NOMO-1 (cell line): ENCODE results near the gene ACTR3.

Experiments
- DNase-seq, 2 experiments: peaks; one replicate each; lab custom pipeline; 2025; ENCODE audit not compliant: unreplicated experiment in 2 of 2; lab: John Stamatoyannopoulos, UW

The ACTR3 gene

DNA sequence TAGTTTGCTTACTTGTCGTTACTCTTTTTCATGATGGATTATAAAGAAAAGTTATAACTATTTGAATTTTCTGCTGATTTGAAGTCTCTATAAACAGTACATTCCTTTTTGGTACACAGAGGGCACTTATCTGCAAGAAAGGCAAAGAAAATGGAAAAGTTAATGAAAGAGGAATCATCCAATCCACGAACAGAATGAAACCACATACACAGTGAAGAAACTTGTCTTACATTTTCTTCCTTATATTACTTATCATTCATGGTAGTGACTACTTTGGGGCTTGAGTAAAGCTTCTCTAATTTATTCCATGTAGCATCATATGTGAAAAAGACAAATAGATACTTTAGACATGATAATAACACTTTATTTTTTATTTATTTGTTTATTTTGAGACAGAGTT lies 14.8 kb upstream of the ACTR3 start:
- peak in 1 of 2 experiments; percentile 18 for DNase-seq

- DNase-seq: no peak
Observed at GRCh38 chr2:113876503-113877387, 13.1 kb upstream of the ACTR3 start.

DNA sequence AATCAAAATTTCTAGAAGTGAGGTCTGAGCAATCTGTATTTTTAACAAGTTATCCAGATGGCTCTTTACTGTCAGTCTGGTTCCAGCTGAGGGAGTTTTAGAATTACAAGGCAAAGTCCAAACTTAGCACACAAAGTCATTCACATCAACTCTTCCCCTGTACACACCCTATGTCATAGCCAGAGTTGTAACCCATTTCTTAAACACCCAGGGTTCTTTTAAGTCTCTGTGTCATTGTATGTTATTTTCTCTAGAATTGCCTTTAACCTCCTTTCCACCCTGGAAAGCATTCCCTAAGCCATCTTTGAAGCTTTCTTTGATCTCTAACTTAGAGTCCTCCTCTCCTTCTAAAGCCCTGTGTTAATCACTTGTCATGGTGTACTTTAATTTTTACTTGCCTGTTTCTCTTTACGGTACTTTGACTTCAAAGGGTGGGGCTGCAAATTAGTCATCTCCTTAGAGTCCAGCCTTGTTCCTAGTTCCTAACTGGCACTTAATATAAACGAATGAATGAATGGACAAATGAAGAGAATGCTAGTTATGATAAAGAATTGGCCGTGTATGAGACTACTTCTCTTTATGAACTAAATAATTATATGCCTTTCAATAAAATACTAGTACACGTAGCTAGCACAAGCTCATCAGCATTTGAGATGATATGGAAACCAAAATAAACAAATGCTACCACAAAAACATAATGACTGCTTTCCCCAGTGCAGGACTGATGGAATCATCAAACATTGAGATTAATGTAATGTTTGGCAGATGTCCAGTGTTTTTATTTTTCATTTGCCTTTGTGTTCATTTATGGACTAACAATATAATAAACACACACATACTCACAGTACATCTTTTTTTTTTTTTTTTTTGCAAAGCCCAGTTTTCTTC lies 11.9 kb upstream of the ACTR3 start:
- peak; percentile 27 to 43 for DNase-seq

GRCh38 chr2:113878743-113879142 lies 11.1 kb upstream of the ACTR3 start:
- no peak for DNase-seq

GRCh38 chr2:113879457-113879856 lies 10.4 kb upstream of the ACTR3 start:
- DNase-seq: no peak

DNA sequence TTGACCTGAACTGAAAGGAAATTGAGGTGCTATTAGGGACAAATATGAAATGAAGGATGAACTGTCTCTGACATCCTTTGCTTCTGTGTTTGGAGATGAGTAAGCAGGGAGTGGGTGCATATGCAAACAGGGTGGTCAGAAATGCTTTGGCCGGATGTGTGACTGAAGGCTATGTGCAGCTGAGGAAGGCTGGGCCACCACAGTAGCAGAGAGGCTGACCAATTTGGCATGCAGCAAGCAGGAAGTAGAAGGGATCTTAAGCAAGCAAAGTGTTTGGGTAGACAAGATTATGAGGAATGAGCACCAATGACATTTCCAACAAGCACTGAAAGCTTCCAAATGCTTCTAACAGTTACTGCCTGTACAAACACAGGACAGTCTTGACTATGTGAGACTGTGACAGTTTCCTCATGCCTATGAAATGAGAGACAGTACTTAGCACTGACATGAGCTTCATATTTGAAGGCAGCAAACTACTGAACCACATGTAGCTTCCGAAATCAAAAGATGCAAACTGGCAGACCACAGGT lies 3.3 kb upstream of the ACTR3 start:
- peak; percentile 81 to 90 for DNase-seq

DNA sequence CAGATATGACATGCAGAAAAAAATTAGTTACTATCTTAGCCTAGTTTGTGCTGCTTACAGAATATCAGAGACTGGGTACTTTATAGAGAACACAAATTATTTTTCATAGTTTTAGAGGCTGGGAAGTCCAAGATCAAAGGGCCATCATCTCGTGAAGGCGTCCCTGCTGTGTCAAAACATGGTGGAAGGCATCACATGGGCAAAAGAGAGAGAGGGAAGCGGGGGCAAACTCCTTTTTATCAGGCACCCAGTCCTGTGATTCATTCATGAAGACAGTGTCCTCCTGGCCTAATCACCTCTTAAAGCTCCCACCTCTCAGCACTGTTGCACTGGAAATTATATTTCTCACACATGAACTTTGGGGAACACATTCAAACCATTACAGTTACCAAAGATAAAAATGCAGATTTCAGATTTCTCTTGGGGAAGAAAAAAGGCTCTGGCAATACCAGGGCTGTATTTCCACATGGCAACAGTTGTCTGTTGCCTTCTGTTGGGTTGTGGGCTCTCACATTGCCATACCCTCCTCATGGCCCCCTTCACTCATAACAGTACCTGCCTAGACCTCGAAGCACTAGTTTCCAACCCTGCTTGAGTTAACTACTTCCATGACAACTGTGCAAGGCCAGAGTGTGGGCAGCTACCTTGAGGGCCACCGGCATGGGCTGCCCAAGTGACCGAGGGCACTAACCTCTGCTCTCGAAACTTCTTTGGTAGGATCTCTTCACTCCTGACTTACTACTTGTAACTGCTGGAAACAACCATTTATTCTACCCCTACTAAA lies 2.7 kb upstream of the ACTR3 start:
- no peak for DNase-seq

DNA sequence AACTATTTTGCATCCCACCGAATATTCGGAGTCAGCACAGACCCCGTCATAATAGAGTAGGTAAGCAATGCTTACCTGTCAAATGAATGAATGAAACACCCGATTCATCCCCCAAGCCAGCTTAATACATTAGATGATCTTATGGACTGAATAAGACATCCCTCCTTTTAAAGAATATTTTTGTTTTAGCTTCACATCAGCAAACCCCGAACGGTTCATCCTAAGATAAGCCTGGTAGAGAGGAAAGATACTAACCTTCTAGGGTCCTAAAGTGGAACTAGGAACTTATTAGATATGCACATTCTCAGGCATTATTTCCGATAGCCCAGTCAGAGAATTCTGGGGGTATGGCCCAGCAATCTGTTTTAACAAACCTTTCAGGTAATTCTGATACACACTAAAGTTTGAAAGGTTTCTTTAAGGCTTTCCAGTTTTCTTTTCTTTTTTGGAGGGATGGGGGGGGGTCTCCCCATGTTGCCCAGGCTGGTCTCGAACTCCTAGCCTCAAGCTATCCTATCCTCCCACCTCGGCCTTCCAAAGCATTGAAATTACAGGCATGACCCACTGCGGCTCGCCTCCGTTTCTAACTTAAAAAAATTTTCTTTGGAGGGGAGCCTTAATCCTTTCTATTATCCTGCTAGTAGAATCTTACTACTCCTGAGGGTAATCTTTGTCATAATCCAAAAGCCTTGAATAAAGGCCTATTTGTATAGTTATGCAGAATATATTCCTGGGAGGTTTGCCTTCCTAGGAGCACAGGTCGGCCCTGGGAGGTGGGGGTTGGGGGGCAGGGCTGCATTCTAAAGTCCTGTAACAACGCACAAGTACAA lies 1.0 kb upstream of the ACTR3 start:
- DNase-seq: peak in 1 of 2 experiments; percentile 12

DNA sequence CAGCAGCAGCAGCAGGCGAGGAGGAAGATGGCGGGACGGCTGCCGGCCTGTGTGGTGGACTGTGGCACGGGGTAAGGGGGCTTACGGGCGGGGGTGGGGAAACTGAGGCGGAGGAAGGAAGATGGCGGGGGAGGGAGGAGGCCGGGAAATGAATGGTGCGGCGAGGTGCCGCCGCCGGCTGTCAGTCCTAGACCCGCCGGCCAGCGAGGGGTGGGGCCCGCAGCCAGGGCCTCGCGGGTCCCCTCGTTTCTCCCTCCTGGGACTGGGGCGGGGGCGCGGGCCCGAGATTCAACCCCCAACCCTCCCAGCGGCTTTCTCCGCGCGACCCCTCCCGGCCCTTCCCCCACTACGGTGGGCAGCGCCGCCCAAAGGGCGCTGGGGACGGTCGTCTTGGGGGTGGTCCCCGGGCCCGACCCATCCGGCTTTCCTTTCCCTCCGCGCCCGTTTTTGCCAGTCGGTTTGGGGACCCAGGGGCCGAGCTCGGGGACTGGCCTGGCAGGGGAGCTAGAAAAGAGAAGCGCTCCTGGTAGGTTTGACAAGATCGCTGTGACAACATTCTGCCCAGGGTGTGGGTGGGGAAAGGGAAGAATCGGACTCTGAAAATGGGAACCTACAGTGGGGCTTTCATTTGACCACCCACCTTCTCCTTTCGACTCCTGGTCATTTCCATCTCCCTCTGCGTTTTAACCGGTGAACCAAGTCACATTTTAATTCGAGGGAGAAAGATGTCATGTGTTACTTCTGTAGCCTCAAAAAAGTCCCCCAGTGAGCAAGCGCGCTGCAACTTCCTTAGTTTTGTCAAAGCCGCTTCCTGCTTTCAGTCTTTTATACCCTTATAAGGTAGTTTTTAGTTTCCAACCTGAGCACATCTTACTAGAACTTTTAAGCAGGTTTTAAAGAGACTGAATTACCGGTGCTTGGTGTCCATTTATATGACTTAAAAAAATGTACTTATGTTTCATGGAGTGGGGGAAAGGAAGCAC lies 655 bp downstream of the ACTR3 start:
- peak; percentile 73 to 91 for DNase-seq

- DNase-seq: no peak
Observed at GRCh38 chr2:113891265-113891959, 1.5 kb downstream of the ACTR3 start.

- no peak for DNase-seq
Observed at GRCh38 chr2:113892004-113892710, 2.3 kb downstream of the ACTR3 start.

DNA sequence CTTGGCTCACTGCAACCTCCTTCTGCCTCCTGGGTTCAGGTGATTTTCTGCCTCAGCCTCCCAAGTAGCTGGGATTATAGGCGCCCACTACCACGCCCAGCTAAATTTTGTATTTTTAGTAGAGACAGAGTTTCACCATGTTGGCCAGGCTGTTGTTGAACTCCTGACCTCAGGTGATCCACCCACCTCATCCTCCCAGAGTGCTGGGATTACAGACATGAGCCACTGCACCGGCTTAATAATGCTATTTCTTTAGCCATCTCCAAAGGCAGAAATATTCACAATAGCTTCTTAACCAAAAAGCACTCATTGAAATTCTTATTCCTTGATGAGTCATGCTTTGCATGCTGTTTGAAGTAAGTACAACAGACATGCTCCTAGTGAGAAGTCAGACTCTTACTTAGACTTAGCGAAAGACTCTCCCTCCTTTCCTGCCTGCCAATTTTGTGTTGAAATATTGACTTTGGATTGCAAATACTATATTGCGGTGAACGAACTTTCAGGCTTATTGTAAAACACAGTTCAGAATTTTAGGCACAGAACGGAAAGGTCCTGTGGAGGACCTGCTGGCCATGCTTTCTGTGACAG lies 4.4 kb downstream of the ACTR3 start:
- peak; percentile 66 to 79 for DNase-seq

GRCh38 chr2:113895301-113895700 lies 5.4 kb downstream of the ACTR3 start:
- no peak for DNase-seq

- no peak for DNase-seq
Observed at GRCh38 chr2:113895819-113896563, 6.1 kb downstream of the ACTR3 start.

GRCh38 chr2:113896791-113897190 lies 6.9 kb downstream of the ACTR3 start:
- no peak for DNase-seq

DNA sequence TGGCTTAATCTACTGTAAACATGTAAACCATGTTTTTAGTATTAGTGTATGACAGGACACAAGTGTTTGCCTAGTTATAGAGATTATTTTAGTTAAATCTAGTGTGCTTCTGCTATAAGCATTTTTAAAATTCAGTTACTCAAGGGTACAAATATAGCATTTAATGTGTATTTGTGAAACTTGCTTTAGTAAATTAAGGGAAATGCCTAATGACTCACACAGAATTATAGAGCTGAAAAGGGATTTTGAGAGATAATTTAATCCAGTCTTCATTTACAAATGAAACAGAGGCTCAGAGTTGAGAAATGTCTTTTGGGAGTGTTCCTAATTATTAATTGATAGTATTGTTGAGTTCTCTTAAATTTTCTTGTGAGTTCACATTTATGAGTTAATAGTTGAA lies 8.2 kb downstream of the ACTR3 start:
- no peak for DNase-seq
